GM12872 (cell line): ENCODE results near the gene AHCY.

Experiments used
- TF ChIP-seq, protein P1 (sequence below): IDR thresholded peaks from 3 replicates; pipeline ENCODE4 v1.5.1; 2011; ENCODE audit warnings: low read depth, mild to moderate bottlenecking, low read length, moderate library complexity; ENCODE audit not compliant: insufficient read depth

Gene AHCY

GRCh38 chr20:34293589-34293988 is 9.6 kb downstream of the AHCY start:
- TF ChIP-seq, protein P1, sequence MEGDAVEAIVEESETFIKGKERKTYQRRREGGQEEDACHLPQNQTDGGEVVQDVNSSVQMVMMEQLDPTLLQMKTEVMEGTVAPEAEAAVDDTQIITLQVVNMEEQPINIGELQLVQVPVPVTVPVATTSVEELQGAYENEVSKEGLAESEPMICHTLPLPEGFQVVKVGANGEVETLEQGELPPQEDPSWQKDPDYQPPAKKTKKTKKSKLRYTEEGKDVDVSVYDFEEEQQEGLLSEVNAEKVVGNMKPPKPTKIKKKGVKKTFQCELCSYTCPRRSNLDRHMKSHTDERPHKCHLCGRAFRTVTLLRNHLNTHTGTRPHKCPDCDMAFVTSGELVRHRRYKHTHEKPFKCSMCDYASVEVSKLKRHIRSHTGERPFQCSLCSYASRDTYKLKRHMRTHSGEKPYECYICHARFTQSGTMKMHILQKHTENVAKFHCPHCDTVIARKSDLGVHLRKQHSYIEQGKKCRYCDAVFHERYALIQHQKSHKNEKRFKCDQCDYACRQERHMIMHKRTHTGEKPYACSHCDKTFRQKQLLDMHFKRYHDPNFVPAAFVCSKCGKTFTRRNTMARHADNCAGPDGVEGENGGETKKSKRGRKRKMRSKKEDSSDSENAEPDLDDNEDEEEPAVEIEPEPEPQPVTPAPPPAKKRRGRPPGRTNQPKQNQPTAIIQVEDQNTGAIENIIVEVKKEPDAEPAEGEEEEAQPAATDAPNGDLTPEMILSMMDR, result no peak

GRCh38 chr20:34293119-34293518 is 10.0 kb downstream of the AHCY start:
- TF ChIP-seq, protein P1, result no peak

DNA sequence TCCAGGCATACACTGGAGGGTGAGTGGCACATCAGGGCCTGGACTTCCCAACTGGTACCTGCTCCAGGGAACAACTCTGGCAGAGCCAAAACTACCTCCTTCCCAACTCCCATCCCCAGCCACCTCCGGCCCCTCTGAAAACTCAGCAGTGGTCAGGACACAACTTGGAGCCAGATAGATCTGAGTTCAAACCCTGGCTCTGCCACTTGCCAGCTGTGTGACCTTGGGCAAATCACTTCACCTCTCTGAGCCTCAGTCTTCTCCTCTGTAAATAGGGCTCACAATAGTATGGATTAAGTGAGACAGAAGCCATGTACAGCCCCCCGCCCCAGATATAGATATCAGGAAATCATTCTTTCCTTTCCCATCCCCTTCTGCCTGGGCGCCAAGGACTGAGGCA is 10.7 kb downstream of the AHCY start:
- TF ChIP-seq, protein P1, result no peak

GRCh38 chr20:34290471-34290870 is 12.7 kb downstream of the AHCY start:
- TF ChIP-seq, protein P1, result no peak

DNA sequence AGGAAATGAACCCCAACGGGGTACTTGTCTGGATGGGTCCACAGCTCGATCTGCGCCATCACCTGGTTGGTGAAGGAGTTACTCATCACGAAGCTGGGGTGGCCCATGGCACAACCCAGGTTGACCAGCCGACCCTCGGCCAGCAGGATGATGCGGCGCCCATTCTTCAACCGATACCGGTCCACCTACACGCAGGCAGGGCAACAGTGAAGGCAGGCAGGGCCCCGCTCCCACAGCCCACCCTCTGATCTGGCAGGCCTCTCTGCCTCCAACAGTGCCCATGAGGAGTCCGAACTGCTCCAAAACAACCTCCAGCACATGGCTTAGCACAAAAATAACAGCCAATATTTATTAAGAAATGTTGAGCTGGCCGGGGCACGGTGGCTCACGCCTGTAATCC is 17.7 kb downstream of the AHCY start:
- TF ChIP-seq, protein P1, result no peak

GRCh38 chr20:34283844-34284243 is 19.3 kb downstream of the AHCY start:
- TF ChIP-seq, protein P1, result no peak

DNA sequence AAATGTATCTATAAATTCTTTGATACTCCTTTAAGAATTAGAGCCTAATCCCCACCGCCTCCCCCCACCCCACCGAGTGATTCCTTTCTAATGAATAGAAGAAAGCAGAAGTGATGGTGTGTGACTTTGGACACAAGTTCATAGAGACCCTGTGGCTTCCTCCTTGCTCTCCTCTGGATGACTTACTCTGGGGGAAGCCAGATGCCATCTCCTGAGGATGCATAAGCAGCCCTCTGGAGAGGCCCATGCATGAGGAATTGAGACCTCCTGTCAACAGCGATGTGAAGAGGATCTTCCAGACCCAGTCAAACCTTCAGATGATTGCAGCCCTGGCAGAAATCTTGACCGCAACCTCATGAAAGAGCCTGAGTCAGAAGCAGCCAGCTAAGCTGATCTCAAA is 21.1 kb downstream of the AHCY start:
- TF ChIP-seq, protein P1, result no peak

DNA sequence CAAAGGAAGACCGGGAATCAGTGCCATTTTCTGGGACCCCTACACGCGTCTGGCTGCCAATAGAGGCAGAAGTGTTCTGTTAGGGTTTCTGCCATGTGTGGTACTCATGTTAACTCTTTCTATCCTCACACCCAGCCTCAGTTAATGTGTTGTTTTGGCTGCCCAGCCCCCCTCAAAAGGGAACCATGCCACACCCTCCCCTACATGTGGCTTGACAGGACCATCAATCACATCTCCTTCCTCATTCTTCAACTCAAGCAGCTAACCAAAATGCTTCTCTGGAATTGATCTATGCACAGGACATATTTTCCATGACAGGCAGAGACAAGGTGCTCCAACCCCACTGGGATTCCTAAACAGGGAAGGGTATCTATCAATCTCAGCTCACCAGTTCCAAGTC is 22.0 kb downstream of the AHCY start:
- TF ChIP-seq, protein P1, result no peak
